HepG2 (cell line): ENCODE data around the gene LARP7. TPM values are rescaled to one million over a fixed set of nuclear protein-coding genes. Genes with fewer than 3 reads are reported as not detected.

Experiments used
- ATAC-seq: fragments of 200-7000 bp; cut with Tn5 transposase; 3 replicates; pipeline ENCODE4 v1.9.1; 2020; ENCODE audit warnings: mild to moderate bottlenecking, moderate library complexity
- BruUV-seq: library from RNA; stranded (reverse); fragments of 400-500 nt; replicated peaks from 2 replicates; lab custom pipeline; 2021; lab: Mats Ljungman, UMichigan
- CTCF ChIA-PET: fragments of 300-600 bp; formaldehyde crosslinking; extraction: SDS; loops from one replicate; lab custom pipeline; 2021; ENCODE audit warnings: low total read pairs, inconsistent platforms, low intra/inter-chr PET ratio; lab: Yijun Ruan, JAX
- POLR2A ChIA-PET: fragments of 350-600 bp; sonication (Branson Sonifier 250); formaldehyde crosslinking; loops from one replicate; lab custom pipeline; 2020; ENCODE audit warnings: antibody characterized with exemption, inconsistent platforms; lab: Yijun Ruan, JAX
- DNase-seq: peaks from one replicate; pipeline ENCODE4 v3.0.0-alpha.2; 2015; ENCODE audit warnings: low spot score
- FAIRE-seq: peaks from 3 replicates; lab custom pipeline; 2011; peaks lifted over from hg19 to GRCh38; lab: Jason Lieb, UNC
- H2AFZ ChIP-seq: one replicate; pipeline ENCODE4 v1.6.1; 2011; ENCODE audit warnings: low read length, inconsistent platforms
- H3K27ac ChIP-seq: fragments of 300-600 bp; 3 replicates; pipeline ENCODE4 v1.8.0; 2011; ENCODE audit warnings: mixed run types, mild to moderate bottlenecking, mixed read lengths, low read length, inconsistent platforms; ENCODE audit not compliant: insufficient read depth; ENCODE audit errors: extremely low read length
- H3K27me3 ChIP-seq, 2 experiments: fragments of 200-600 bp in 1 of 2; 2 replicates in 1 of 2; 3 replicates in 1 of 2; pipeline versions ENCODE4 v1.6.0 to v1.8.0; 2011; ENCODE audit warnings: low read length in 2 of 2, mild to moderate bottlenecking in 2 of 2, moderate library complexity in 2 of 2, inconsistent platforms in 1 of 2; ENCODE audit not compliant: insufficient read depth in 2 of 2, control insufficient read depth in 1 of 2
- H3K36me3 ChIP-seq, 2 experiments: fragments of 200-600 bp in 1 of 2; replicated peaks in 1 of 2; 2 replicates in 1 of 2; 3 replicates in 1 of 2; pipeline versions ENCODE4 v1.5.1 to v1.8.0; 2011; ENCODE audit warnings: low read length in 2 of 2, inconsistent platforms in 1 of 2; ENCODE audit not compliant: insufficient read depth in 2 of 2, control insufficient read depth in 1 of 2
- H3K4me1 ChIP-seq: 2 replicates; pipeline ENCODE4 v1.5.1; 2012; ENCODE audit warnings: low read length, inconsistent platforms; ENCODE audit not compliant: insufficient read depth
- H3K4me2 ChIP-seq: 2 replicates; pipeline ENCODE4 v1.6.0; 2011; ENCODE audit warnings: low read depth, low read length, inconsistent platforms
- H3K4me3 ChIP-seq, 3 experiments: fragments of 200-600 bp in 1 of 3; sonication (generic), shearing (Covaris generic) in 1 of 3; replicated peaks in 1 of 3; 2 replicates each; pipeline ENCODE4 v1.5.1; 2011 to 2016; ENCODE audit warnings: low read length in 3 of 3, inconsistent platforms in 2 of 3, low read depth in 2 of 3, mild to moderate bottlenecking in 2 of 3, control low read depth in 1 of 3, mixed read lengths in 1 of 3; ENCODE audit not compliant: insufficient read depth in 1 of 3
- H3K79me2 ChIP-seq: one replicate; pipeline ENCODE4 v1.6.1; 2011; ENCODE audit warnings: low read length, inconsistent platforms; ENCODE audit not compliant: insufficient read depth
- H3K9ac ChIP-seq: 2 replicates; pipeline ENCODE4 v1.6.0; 2011; ENCODE audit warnings: mild to moderate bottlenecking, low read depth, low read length, inconsistent platforms; ENCODE audit not compliant: insufficient read depth
- H3K9me3 ChIP-seq: 2 replicates; pipeline ENCODE4 v1.5.1; 2012; ENCODE audit warnings: mild to moderate bottlenecking, low read length
- H4K20me1 ChIP-seq: 2 replicates; pipeline ENCODE4 v1.6.0; 2011; ENCODE audit warnings: inconsistent platforms, mild to moderate bottlenecking, low read length, moderate library complexity; ENCODE audit not compliant: insufficient read depth
- FOXK2 ChIP-seq: fragments of 450-650 bp; IDR thresholded peaks from 2 replicates; pipeline ENCODE4 v1.6.1; 2016
- SOX13 ChIP-seq, 3 experiments: fragments of 450-650 bp in 1 of 3; sonication (generic) in 1 of 3; formaldehyde crosslinking in 1 of 3; IDR thresholded peaks in 2 of 3; conservative IDR thresholded peaks in 1 of 3; 2 replicates each; pipeline versions ENCODE4 v1.5.0 to v1.6.1; 2016 to 2020; ENCODE audit warnings: antibody characterized with exemption in 1 of 3, mild to moderate bottlenecking in 1 of 3, missing compliant biosample characterization in 1 of 3, missing genetic modification reagents in 1 of 3, moderate library complexity in 1 of 3
- WGBS: methylation state at CpG from one replicate; pipeline ENCODE4 v1.1.6; 2017; ENCODE audit warnings: low lambda C conversion rate; 5-methylcytosine and 5-hydroxymethylcytosine counted together
- in situ Hi-C: cut with HindIII; loops from 2 replicates; pipeline ENCODE4 v1.10.0; 2017; ENCODE audit warnings: low pct_unique_long_range_greater_than_20kb; ENCODE audit not compliant: extremely low pct_ligation_motif_present
- intact Hi-C: fragments of 100-400 bp; cut with micrococcal nuclease; formaldehyde crosslinking; loops from one replicate; pipeline ENCODE4 v1.10.0; 2022; ENCODE audit not compliant: unreplicated experiment
- polyA plus RNA-seq, 8 experiments: library from polyadenylated mRNA; depleted of rRNA in 3 of 8; stranded (reverse) in 7 of 8; unstranded in 1 of 8; fragments of >200 nt; fragmentation: Illumina TruSeq in 4 of 8; extraction: Trizol in 4 of 8; gene quantifications; 2 replicates each; pipeline versions ENCODE4 v1.2.1 to v1.2.3, GENCODE V29; 2011 to 2016; ENCODE audit warnings: low read depth in 4 of 8, missing spikeins in 1 of 8, mixed read lengths in 1 of 8; ENCODE audit not compliant: insufficient read depth in 1 of 8
- total RNA-seq, 5 experiments: library from RNA; depleted of rRNA; stranded (reverse); fragments of >200 nt; fragmentation: Illumina TruSeq; extraction: Trizol; gene quantifications; 2 replicates each; pipeline ENCODE4 v1.2.3, GENCODE V29; 2016; ENCODE audit warnings: low read depth in 1 of 5
- TF ChIP-seq, protein P1 (sequence below): sonication (generic); formaldehyde crosslinking; IDR thresholded peaks from 2 replicates; pipeline ENCODE4 v1.4.0; 2020; ENCODE audit warnings: missing genetic modification reagents
- TF ChIP-seq, protein P2 (sequence below): sonication (generic); formaldehyde crosslinking; IDR thresholded peaks from 2 replicates; pipeline ENCODE4 v1.8.0; 2023; ENCODE audit warnings: mild to moderate bottlenecking, missing genetic modification reagents
- TF ChIP-seq, protein P3 (sequence below): sonication (generic); formaldehyde crosslinking; IDR thresholded peaks from 2 replicates; pipeline ENCODE4 v1.5.0; 2020; ENCODE audit warnings: mild to moderate bottlenecking, missing genetic modification reagents
- TF ChIP-seq, protein P4 (sequence below): sonication (generic); formaldehyde crosslinking; IDR thresholded peaks from 2 replicates; pipeline ENCODE4 v1.8.1; 2022; ENCODE audit warnings: low read depth, mild to moderate bottlenecking, missing genetic modification reagents

Gene LARP7
- total and polyA plus RNA-seq, 2 of the 13 experiments (the other 11 are each of a cell fraction or from before 2014, with no cell fraction given) = 9.7 to 37.1 TPM

DNA sequence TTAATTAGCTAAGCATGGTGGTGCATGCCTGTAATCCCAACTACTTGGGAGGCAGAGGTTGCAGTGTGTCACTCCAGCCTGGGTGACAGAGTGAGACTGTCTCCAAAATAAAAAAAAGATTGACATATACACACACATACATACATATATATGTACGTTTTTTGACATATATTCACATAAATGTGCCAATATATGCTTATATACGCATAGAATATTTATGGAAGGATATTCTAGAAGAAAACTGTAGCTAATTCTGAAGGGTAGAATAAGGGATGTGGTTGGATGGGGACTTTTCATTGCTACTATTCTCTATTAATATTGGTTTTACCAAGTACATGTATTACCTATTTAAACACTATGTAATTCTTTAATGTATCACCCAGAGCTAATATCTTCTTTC is 20.0 kb upstream of the LARP7 start:
- Histone ChIP-seq H3K4me1 (no peaks in the 10 kb centered on the region), H3K79me2 (no peaks in the 10 kb centered on the region), H4K20me1 (no peaks in the 10 kb centered on the region), H3K9me3 (no peaks in the 10 kb centered on the region), H3K9ac (no peak overlapping the region), H3K36me3 (peaks cover 0 to 11% of the 10 kb centered on the region in 2 experiments; a peak in 2 of 5 replicates), H3K27ac (no peak overlapping the region), H3K4me2 (no peak overlapping the region), H3K27me3 (no peaks in the 10 kb centered on the region)
- FAIRE-seq (no peak), DNase-seq (no peak)
- in situ Hi-C loops (no loop called here), intact Hi-C loops (no loop called here)
- ChIA-PET POLR2A (no interaction called here), CTCF (no interaction called here)
- TF ChIP-seq, protein P1, sequence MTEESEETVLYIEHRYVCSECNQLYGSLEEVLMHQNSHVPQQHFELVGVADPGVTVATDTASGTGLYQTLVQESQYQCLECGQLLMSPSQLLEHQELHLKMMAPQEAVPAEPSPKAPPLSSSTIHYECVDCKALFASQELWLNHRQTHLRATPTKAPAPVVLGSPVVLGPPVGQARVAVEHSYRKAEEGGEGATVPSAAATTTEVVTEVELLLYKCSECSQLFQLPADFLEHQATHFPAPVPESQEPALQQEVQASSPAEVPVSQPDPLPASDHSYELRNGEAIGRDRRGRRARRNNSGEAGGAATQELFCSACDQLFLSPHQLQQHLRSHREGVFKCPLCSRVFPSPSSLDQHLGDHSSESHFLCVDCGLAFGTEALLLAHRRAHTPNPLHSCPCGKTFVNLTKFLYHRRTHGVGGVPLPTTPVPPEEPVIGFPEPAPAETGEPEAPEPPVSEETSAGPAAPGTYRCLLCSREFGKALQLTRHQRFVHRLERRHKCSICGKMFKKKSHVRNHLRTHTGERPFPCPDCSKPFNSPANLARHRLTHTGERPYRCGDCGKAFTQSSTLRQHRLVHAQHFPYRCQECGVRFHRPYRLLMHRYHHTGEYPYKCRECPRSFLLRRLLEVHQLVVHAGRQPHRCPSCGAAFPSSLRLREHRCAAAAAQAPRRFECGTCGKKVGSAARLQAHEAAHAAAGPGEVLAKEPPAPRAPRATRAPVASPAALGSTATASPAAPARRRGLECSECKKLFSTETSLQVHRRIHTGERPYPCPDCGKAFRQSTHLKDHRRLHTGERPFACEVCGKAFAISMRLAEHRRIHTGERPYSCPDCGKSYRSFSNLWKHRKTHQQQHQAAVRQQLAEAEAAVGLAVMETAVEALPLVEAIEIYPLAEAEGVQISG (CRISPR knock-in tag) = no peak
- TF ChIP-seq, protein P2, sequence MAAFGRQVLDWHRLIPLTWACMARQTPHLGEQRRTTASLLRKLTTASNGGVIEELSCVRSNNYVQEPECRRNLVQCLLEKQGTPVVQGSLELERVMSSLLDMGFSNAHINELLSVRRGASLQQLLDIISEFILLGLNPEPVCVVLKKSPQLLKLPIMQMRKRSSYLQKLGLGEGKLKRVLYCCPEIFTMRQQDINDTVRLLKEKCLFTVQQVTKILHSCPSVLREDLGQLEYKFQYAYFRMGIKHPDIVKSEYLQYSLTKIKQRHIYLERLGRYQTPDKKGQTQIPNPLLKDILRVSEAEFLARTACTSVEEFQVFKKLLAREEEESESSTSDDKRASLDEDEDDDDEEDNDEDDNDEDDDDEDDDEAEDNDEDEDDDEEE (CRISPR knock-in tag) = no peak
- TF ChIP-seq, protein P3, sequence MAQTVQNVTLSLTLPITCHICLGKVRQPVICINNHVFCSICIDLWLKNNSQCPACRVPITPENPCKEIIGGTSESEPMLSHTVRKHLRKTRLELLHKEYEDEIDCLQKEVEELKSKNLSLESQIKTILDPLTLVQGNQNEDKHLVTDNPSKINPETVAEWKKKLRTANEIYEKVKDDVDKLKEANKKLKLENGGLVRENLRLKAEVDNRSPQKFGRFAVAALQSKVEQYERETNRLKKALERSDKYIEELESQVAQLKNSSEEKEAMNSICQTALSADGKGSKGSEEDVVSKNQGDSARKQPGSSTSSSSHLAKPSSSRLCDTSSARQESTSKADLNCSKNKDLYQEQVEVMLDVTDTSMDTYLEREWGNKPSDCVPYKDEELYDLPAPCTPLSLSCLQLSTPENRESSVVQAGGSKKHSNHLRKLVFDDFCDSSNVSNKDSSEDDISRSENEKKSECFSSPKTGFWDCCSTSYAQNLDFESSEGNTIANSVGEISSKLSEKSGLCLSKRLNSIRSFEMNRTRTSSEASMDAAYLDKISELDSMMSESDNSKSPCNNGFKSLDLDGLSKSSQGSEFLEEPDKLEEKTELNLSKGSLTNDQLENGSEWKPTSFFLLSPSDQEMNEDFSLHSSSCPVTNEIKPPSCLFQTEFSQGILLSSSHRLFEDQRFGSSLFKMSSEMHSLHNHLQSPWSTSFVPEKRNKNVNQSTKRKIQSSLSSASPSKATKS (CRISPR knock-in tag) = no peak
- TF ChIP-seq FOXK2 = no peak
- no peak for TF ChIP-seq SOX13 (IDR thresholded peaks at IDR 0.05)
- TF ChIP-seq SOX13 (CRISPR knock-in tag; conservative IDR thresholded peaks at IDR 0.05 in 1 of 2, IDR thresholded peaks at IDR 0.05 in 1 of 2) = no peak
- TF ChIP-seq, protein P4, sequence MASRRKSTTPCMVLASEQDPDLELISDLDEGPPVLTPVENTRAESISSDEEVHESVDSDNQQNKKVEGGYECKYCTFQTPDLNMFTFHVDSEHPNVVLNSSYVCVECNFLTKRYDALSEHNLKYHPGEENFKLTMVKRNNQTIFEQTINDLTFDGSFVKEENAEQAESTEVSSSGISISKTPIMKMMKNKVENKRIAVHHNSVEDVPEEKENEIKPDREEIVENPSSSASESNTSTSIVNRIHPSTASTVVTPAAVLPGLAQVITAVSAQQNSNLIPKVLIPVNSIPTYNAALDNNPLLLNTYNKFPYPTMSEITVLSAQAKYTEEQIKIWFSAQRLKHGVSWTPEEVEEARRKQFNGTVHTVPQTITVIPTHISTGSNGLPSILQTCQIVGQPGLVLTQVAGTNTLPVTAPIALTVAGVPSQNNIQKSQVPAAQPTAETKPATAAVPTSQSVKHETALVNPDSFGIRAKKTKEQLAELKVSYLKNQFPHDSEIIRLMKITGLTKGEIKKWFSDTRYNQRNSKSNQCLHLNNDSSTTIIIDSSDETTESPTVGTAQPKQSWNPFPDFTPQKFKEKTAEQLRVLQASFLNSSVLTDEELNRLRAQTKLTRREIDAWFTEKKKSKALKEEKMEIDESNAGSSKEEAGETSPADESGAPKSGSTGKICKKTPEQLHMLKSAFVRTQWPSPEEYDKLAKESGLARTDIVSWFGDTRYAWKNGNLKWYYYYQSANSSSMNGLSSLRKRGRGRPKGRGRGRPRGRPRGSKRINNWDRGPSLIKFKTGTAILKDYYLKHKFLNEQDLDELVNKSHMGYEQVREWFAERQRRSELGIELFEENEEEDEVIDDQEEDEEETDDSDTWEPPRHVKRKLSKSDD (CRISPR knock-in tag) = no peak
- TF ChIP-seq, all 625 proteins: peak for 0
- no TSS peak for BruUV-seq
- no peak for ATAC-seq
- 95% methylated on average over 2 of the region's 2 CpGs for WGBS
- Histone ChIP-seq H2AFZ (no peak overlapping the region), H3K4me3 (no peak overlapping the region)
